ENCODE results near the gene MPV17L2. TPM values are rescaled to one million over a fixed set of nuclear protein-coding genes. Genes with fewer than 3 reads are reported as not detected.

Gene MPV17L2
- total RNA-seq, 1 donor from 2014 or later, result 68.6 TPM

DNA sequence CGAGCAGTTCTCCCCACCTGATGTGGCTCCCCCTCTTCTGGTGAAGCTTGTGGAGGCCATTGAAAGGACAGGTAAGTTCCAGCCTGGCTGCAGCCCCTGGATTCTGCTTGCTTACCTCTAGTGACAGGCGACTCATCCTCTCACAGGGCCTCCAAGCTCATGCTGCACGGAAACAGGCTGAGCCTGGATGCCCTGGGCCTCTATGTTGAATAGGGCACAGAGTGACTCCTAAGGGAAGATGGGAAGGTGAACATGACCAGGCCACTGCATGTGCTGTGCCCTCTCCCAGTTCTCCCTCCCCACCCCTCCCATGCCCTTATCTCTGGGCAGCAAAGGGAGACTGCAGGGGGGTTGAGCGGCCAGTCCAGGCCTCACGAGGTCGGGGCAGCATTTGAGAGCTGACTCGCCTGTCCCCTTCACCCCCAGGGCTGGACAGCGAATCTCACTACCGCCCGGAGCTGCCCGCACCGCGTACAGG, 32.5 kb upstream of the MPV17L2 start:
- DNase-seq (ENCODE audit: low read depth), result no peak

DNA sequence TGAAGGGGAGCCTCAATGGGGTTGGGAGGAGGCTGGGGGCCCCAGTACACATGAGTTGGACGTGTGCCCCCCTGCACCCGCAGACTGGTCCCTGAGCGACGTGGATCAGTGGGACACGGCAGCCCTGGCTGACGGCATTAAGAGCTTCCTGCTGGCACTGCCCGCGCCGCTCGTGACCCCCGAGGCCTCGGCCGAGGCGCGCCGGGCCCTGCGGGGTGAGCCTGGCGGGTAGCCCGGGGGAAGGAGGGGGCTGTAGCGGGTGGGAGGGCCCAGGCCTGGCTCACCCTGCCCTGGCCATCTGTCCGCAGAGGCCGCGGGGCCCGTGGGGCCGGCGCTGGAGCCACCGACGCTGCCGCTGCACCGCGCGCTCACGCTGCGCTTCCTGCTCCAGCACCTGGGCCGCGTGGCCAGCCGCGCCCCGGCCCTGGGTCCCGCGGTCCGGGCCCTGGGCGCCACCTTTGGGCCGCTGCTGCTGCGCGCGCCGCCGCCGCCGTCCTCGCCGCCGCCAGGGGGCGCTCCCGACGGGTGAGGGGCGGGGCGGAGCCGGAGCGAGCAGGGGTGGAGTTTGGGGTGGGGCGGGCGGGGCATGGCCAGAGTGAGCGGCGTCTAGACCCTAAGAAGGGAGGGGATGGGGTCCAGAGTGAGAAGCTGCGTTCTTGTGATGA, 31.9 kb upstream of the MPV17L2 start:
- DNase-seq (ENCODE audit: low read depth), result peak; percentile 60

DNA sequence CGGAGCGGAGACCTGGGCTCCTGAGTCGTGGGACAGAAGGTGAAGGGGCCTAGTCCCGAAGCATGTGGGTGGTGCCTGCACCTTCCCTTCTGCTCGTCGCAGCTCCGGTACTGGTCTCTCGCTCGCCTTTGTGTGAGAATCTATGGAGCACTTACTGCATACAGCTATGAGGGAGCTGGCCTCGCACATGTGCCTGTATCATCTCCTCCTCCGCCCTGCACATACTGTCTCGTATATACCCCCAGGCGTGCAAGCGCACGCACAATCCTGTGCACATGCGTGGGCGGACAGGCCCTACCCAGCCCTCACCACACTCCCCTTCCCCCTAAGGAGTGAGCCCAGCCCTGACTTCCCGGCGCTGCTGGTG, 31.4 kb upstream of the MPV17L2 start:
- DNase-seq (ENCODE audit: low read depth), result no peak

DNA sequence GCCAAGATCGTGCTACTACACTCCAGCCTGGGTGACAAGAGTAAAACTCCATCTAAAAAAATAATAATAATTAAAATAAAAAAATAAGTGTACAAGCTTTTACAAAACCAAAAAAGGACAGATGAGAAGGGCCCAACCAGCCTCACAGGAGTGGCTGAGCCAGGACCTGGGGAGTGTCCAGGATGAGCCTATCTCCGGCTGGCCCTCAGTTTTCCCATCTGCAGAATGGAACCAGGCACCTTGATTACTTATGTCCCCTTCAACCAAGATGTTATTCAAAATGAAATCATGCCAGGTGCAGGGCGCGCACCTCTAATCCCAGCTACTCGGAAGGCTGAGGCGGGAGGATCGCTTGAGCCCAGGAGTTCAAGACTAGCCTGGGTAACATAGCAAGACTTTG, 28.9 kb upstream of the MPV17L2 start:
- no peak for DNase-seq (ENCODE audit: low read depth)

DNA sequence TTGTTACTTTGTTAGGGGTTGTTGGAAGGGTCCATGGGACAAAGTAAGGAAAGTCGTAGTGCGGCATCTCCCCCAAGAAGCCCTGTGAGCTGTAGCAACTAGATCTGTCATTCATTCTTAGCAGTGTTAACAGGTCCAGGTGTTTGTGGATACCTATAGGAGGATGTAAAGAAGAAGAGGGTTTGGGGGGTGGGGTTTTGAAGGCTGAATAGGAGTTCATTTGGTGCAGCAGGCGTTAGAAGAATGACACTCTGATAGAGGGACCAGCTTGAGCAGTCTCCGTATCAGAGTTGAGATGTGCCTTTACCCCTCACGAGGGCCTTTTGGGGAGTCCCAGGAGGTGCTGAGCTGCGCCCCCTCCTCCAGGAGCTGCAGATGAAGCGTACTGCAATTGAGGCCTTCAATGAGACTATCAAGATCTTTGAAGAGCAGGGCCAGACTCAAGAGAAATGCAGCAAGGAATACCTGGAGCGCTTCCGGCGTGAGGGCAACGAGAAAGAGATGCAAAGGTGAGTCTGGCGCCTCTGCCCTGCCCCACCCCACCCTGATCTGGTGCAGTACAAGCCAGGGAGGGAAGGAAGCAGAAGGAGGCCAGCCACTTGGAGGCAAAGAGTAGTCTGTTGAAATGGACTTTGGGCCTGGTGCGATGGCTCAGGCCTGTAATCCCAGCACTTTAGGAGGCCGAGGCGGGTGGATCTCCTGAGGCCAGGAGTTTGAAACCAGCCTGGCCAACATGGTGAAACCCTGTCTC, 27.0 kb upstream of the MPV17L2 start:
- no peak for DNase-seq (ENCODE audit: low read depth)

DNA sequence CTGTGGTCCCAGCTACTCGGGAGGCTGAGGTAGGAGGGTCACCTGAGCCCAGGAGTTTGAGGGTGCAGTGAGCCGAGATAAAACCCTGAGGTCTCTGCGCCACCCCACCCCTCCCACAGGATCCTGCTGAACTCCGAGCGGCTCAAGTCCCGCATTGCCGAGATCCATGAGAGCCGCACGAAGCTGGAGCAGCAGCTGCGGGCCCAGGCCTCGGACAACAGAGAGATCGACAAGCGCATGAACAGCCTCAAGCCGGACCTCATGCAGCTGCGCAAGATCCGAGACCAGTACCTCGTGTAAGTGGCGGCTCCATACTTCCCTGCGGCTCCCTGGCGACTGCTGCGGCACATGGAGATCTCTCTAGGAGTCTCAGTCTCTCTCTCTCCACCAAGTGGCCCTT, 26.0 kb upstream of the MPV17L2 start:
- DNase-seq (ENCODE audit: low read depth), result no peak

DNA sequence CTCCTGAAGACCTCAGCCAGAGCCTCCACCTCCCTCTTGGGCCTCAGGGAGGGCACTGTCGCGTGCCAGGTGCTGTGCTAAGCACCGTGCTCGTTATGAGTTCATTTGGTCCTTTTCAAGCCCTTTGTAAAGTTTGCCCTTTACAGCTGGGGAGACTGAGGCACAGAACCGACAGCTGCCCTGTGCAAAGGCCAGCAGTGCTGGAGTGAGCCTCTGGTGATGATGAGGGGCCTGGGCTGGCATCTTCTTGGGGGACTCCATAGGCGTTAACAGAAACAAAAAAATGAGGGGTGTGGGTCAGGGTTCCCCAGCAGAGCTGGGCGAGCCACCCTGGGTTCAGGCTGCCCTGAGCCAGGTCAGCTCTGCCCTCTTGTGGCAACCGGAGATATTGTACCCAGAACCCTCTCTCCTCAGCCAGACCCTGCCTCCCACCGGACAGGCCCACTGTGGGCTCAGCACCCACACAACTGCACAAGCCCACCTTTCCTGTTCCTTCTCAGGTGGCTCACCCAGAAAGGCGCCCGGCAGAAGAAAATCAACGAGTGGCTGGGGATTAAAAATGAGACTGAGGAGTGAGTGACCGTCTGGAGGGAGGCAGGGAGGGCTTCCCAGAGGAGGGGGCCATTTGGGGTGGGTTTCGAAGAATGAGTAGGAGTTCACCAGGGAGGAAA, 24.9 kb upstream of the MPV17L2 start:
- DNase-seq (ENCODE audit: low read depth), result peak; percentile 28

DNA sequence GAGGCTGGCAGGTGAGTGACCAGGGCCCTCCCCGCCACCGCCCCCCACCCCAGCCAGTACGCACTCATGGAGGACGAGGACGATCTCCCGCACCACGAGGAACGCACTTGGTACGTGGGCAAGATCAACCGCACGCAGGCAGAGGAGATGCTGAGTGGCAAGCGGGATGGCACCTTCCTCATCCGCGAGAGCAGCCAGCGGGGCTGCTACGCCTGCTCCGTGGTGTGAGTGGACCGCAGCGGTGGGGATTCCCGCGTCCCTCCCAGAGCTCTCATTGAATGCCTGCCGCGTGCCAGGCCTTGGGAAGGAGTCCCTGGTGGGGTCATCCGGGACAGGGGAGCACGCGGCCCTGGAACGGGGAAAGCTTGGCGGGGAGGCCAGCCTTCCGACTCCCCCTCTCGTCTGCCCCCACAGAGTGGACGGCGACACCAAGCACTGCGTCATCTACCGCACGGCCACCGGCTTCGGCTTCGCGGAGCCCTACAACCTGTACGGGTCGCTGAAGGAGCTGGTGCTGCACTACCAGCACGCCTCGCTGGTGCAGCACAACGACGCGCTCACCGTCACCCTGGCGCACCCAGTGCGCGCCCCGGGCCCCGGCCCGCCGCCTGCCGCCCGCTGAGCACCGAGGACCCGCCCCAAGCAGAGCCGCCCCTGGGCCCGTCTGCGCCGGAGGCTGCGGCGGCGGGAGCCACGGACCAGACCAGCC, 24.2 kb upstream of the MPV17L2 start:
- no peak for DNase-seq (ENCODE audit: low read depth)

DNA sequence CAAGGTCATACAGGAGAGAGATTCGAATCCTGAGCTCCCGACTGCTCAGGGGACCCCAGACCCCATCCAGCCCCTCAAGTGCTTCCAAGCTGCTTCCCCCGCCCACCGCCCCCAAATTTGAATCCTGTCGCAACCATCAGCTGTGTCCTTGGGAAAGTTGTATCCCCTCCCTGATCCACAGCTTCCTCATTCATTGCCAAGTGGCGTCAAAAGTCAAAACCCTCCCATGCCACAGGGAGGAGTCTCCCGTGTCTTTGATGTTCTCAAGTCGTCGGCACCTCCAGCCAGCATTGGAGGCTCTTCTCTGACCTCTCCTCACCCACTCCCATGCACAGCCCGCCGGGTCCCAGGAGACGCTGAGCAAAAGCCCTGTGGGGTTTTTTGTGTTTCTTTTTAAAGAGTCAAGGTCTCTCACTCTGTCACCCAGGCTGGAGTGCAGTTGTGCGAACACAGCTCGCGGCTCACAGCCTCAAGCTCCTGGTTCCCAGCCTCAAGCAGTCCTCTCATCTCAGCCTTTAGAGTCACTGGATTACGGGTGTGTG, 22.2 kb upstream of the MPV17L2 start:
- DNase-seq (ENCODE audit: low read depth), result no peak

DNA sequence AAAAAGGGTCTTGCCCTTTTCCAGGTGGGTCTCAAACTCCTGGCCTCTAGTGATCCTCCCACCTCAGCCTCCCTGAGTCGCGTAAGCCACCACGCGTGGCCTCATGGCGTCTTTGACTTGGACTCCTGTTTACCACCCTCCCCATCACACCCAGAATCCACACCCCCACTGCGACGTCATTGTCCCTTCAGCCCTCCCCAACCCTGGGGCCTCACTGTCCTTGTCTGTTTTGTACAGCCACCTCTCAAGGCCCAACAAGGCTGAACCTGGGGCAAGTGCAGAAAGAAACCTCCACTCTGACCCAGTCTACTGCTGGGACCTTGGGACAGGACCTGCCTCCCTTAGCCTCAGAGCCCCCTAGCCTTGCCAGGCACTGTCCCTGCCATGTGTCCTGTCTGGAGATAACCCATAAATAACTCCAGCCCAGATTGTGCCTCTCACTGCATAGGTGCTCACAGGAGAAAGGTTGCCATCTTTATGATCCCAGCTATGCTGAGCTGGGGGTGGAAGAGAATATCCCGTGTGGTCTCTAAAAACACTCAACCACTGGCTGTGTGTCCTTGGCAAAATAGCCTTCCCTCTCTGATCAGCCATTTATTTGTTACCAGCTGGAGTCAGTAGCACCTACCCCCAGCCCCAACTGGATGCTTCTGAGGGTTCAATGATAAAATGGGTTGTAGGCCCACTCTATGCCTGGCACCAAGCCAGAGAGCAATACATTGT, 21.3 kb upstream of the MPV17L2 start:
- no peak for DNase-seq (ENCODE audit: low read depth)

DNA sequence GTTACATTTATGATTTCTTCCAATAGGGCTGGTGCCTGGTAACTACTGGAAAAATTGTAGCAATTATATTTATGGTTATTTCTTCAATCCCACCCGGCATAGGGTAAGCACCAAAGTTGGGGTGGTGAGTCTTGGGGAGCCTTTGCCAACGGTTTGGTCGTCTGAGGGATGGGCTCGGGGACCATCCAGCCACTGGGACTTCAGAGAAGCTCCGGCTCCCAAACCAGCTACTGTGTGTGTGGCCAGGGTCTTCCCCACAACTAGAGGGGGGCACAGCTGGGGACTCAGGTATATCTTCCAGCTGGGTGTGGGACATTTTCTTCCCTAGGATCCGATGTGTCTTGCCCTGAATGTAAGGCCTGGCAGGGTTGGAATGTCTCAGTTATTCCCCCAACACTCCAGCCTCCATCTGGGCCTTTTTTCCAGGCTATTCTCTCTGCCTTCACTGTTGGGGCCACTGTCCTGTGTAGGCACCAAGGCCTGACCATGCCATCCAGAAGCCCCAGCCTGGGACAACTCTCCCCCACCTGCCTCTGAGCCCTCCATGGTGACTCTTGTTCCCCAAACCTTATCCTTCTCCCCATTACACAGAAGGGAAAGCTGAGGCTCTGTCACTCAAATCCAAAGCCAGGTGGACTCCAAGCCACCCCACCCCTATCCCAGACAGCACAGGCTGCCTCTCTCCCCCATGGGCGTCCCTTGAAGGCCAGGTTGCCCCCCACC, 20.5 kb upstream of the MPV17L2 start:
- no peak for DNase-seq (ENCODE audit: low read depth)

DNA sequence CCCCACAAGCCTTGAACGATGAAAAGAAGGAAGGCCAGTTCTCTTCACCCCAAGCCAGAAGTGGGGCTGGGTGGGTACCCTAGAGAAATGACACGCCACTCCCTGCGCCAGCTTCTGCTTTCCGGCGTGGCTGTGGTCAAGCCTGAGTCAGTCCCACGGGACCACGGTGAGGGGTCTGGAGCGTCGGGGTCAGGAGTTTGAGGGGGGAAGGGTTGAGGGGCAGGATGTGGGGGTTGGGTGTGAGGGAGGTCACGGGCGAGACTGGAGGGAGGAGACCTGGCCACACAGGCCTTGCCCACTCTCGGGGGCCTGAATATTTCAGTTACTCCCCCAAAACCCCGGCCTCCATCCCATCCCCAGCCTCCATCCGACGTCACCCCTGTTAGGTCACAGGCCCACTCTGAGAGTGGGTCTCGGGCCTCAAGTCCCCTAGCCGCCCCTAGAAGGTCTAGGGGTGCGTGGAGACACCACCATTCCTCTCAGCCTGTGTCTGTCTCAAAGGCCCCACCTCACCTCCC, 19.9 kb upstream of the MPV17L2 start:
- peak; percentile 28 for DNase-seq (ENCODE audit: low read depth)

DNA sequence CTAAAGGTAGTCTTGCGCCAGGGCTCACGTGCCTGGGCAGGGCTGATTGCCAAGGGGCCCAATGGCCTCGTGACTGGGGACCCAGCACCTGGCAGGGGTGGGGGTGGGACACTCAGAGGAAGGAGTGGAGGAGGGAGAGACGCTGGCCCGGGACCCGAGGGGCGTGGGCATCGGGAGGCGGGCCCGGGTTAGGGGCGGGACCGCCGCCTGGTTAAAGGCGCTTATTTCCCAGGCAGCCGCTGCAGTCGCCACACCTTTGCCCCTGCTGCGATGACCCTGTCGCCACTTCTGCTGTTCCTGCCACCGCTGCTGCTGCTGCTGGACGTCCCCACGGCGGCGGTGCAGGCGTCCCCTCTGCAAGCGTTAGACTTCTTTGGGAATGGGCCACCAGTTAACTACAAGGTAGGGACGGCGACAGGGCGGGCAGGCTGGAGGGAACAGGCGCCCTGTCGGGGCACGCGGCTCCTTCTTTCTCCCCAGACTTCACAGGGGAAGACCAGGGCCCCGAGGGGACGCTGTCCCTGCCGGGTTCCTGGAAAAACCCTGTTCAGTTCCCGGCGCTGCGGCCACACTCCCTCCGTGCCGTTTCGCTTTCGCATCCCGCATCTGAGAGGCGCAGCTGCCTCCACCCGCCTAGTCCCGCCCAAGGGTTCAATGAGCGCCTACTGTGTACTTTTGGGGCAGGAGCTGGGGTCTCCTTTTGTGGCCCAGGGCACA, 19.3 kb upstream of the MPV17L2 start, which contains the start of gene IFI30:
IFI30 (plus strand) TSS at position 242 of the 717 bp plus-strand sequence; CDS start at position 271, 29 bp downstream.
- DNase-seq (ENCODE audit: low read depth), result peak; percentile 54

DNA sequence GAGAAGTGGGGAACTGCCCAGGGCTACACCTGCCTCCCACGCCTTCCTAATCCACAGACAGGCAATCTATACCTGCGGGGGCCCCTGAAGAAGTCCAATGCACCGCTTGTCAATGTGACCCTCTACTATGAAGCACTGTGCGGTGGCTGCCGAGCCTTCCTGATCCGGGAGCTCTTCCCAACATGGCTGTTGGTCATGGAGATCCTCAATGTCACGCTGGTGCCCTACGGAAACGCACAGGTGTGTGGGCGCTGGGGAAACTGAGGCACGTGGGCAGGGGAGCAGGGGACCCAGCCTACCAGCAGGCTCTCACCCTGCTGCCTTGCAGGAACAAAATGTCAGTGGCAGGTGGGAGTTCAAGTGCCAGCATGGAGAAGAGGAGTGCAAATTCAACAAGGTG, 18.0 kb upstream of the MPV17L2 start:
- DNase-seq (ENCODE audit: low read depth), result no peak

DNA sequence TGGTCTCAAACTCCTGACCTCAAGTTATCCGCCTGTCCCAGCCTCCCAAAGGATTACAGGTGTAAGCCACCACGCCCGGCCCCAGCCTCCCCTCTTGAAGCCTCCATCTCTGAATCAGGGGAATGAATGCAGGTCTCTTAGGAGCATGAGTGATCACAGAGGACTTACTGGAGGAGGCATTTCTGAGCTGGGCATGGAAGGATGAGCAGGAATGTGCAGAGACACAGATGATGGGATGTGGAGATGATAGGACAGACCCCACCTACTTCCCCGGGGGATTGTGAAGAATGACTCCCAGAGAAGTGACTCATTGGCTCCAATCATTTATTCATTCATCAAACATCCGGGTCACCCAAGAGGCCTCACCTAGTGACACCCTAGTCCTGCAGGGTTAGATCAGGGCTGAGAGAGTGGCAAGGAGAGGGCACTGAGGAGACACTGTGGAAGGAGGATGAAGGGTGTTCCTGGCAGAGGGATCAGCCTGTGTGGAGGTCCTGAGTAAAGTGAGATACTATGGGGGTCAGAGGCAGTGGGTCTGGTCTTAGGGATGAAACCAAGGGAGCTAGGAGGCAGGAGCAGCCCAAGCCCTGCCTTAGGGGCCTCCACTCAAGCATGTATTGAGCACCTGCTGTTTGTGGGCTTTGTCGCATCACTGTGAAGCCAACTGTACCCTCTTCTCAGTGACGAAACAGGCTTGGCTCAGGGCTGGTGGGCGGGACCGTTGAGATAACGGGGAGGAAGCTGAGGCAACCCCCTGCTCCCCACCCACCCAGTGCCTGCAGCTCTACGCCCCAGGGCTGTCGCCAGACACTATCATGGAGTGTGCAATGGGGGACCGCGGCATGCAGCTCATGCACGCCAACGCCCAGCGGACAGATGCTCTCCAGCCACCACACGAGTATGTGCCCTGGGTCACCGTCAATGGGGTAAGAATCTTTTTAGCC, 16.4 kb upstream of the MPV17L2 start:
- DNase-seq (ENCODE audit: low read depth), result no peak

DNA sequence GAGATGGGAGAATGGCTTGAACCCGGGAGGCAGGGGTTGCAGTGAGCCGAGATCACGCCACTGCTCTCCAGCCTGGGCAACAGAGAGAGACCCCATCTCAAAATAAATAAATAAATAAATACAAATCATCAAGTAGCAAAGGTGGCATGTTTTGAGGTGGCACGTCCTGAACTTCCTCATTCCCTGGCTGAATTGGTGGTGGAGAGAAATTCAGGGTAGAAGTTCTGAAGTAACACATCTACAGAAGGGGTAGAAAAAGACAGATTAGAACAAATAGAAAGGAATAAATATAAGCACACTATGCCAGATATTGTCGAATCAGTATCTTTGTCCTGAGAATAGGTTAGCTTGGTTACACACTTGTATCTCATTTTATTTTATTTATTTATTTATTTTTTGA, 13.1 kb upstream of the MPV17L2 start:
- DNase-seq (ENCODE audit: low read depth), result no peak

DNA sequence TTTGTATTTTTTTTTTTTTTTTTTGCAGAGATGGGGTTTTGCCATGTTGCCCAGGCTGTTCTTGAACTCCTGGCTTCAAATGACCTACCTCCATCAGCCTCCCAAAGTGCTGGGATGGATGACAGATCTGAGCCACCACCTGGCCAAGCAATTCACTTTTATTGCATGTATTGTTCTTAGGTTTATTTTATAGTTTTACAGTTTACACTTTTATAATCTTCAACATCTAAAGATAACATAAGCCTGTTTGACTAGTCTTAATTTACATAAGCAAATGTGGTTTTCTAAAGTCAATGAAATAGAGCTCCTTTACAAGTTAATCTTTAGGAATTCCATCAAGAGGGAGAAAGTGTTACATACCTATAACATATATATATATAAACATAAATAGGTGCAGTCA, 9.5 kb upstream of the MPV17L2 start:
- DNase-seq (ENCODE audit: low read depth), result no peak

DNA sequence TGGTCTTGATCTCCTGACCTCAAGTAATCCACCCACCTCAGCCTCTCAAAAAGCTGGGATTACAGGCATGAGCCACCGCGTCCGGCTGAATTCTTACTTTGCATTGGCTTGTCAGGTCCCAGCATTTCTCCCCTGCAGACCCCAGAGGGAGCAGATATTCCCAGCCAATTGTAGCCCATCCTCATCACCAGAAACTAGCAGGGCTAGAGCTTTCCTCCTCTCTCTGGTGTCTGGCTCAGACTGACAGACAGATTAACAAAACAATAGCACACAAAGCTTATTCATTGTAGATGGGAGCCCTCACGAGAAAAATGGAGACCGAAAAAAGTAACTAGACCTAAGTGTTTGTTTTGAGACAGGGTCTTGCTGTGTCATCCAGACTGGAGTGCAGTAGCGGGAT, 7.5 kb upstream of the MPV17L2 start:
- DNase-seq (ENCODE audit: low read depth), result no peak
